Measurements from ENCODE around the gene TFG. TPM values are rescaled to one million over a fixed set of nuclear protein-coding genes. Genes with fewer than 3 reads are reported as not detected.

The TFG gene
- total RNA-seq (2012; rRNA removed) = 47.7 and 69.7 TPM in 2 replicates
- 129 and 165 TPM in 2 replicates for polyA plus RNA-seq (2012; rRNA removed)
- polyA plus RNA-seq (2012; cell fraction: cytosol; rRNA removed) = 57.2 and 127 TPM in 2 replicates
- polyA plus RNA-seq (2012; cell fraction: nucleus; rRNA removed; ENCODE audit: low replicate concordance) = 101 and 131 TPM in 2 replicates
- percentile 96 among the genes with signal in this experiment for Bru-seq, nascent RNA
- percentile 86 among the genes with signal in this experiment for BruChase-seq, experiment 1, labeled RNA remaining after a 6-hour chase
- BruChase-seq, experiment 2, labeled RNA remaining after a 2-hour chase = percentile 88 among the genes with signal in this experiment
- long read RNA-seq, transcript TFG-201 (8 exons, 1,978 nt) = major isoform, 176 of 270 reads
- long read RNA-seq, transcript TFG-204 (8 exons, 1,783 nt) = minor isoform, 42 of 270 reads
- long read RNA-seq, transcript TFG-208 (8 exons, 1,696 nt) = minor isoform, 6 of 270 reads
- long read RNA-seq, partial matches to known transcripts = 25 of 270 reads
- long read RNA-seq, other reads (novel, unspliced or antisense) = 19 of 270 reads

- H3K9me1 ChIP-seq (ENCODE audit: insufficient read depth, low read length) = no peaks in the 10 kb centered on the region; the same call in 1 of the 2 replicates
- peak within 1 kb of the TSS; percentile 91 to 96 for H4K8ac ChIP-seq (ENCODE audit: low read depth in 2 of 2, low read length in 2 of 2)
- peak within 1 kb of the TSS; percentile 91 for H3K9ac ChIP-seq (ENCODE audit: low read depth, low read length)
- H3K56ac ChIP-seq (ENCODE audit: extremely low read depth, insufficient read depth, low read length) = peak within 1 kb of the TSS; percentile 80
- peak within 1 kb of the TSS; percentile 96 for H2AK9ac ChIP-seq (replicated peaks; ENCODE audit: low read depth, low read length, poor library complexity)
- H4K5ac ChIP-seq (ENCODE audit: low read depth, low read length) = peak within 1 kb of the TSS; percentile 82
- intact Hi-C loops (cut with micrococcal nuclease) (no loop called here), dilution Hi-C loops (cut with HindIII; ENCODE audit: low sequenced_read_pairs, unreplicated experiment) (no loop called here), in situ Hi-C loops (cut with MboI; ENCODE audit: low sequenced_read_pairs) (no loop called here)
- no TSS peak for BruUV-seq (replicated peaks)
- no peaks in the 10 kb centered on the region for H3K9me3 ChIP-seq (ENCODE audit: control insufficient read depth, insufficient read depth, low read length)
- H4K91ac ChIP-seq (ENCODE audit: insufficient read depth, low read depth, low read length) = peak within 1 kb of the TSS; percentile 47
- peak within 1 kb of the TSS; percentile 92 for H3K27ac ChIP-seq (ENCODE audit: insufficient read depth, low read length)
- peak within 1 kb of the TSS; percentile 83 for H3K4ac ChIP-seq (ENCODE audit: low read depth, low read length)
- H2AFZ ChIP-seq (replicated peaks; ENCODE audit: low read length, poor library complexity) = peak within 1 kb of the TSS; percentile 88
- POLR2A ChIA-PET (ENCODE audit: unreplicated experiment) = interaction anchor here (0.6 kb wide), 3 partner anchors 217 to 1473 kb away, joined by 3 read pairs; partner anchors contain the start of gene TMEM45A
- CTCF ChIA-PET = no interaction called here
- H2BK15ac ChIP-seq (ENCODE audit: low read depth, low read length) = peak within 1 kb of the TSS; percentile 8; the same call in 1 of the 3 replicates
- 1% methylated on average over 15 of the region's 76 CpGs; no CpG with 5 or more reads in 1 of the 2 experiments for WGBS, 2 experiments (ENCODE audit: extremely low coverage in 2 of 2, insufficient read length in 1 of 2)
- peak within 1 kb of the TSS; percentile 84 for H2BK5ac ChIP-seq (ENCODE audit: low read depth, low read length, poor library complexity, severe bottlenecking)
- peak within 1 kb of the TSS; percentile 93 for H3K23ac ChIP-seq (ENCODE audit: low read depth, low read length)
- peaks cover 0 to 18% of the 10 kb centered on the region in 2 experiments; a peak in 2 of 4 replicates for H3K79me1 ChIP-seq (ENCODE audit: low read depth in 1 of 2, low read length in 2 of 2)
- H4K20me1 ChIP-seq (ENCODE audit: insufficient read depth, low read length) = peaks cover 43% of the 10 kb centered on the region
- ATAC-seq (ENCODE audit: low read depth) (peak; percentile 97), DNase-seq (peak; percentile 99)
- peak within 1 kb of the TSS; percentile 28 for H2BK120ac ChIP-seq (ENCODE audit: low read depth, low read length)
- H3K4me1 ChIP-seq (ENCODE audit: control insufficient read depth, insufficient read depth, low read length) = no peaks in the 10 kb centered on the region; the same call in 1 of the 2 replicates
- H2AK5ac ChIP-seq (ENCODE audit: low read depth, low read length) = peak within 1 kb of the TSS; percentile 86
- peak within 1 kb of the TSS; percentile 97 for H3K4me2 ChIP-seq (ENCODE audit: low read depth, low read length)
- H3K14ac ChIP-seq (replicated peaks; ENCODE audit: low read depth, low read length) = peak within 1 kb of the TSS; percentile 83
- no peaks in the 10 kb centered on the region for H3K27me3 ChIP-seq (ENCODE audit: control insufficient read depth, insufficient read depth, low read length)
- peak within 1 kb of the TSS; percentile 98 for H3K4me3 ChIP-seq (ENCODE audit: insufficient read depth, low read depth, low read length)
- no peak within 1 kb of the TSS for H2BK20ac ChIP-seq (ENCODE audit: low read depth, low read length)
- peak within 1 kb of the TSS; percentile 46 for H3K18ac ChIP-seq (ENCODE audit: low read depth, low read length)
- peaks cover 6% of the 10 kb centered on the region; the same call in 1 of the 2 replicates for H3K36me3 ChIP-seq (ENCODE audit: control insufficient read depth, insufficient read depth, low read length)
- TF ChIP-seq, protein P1, sequence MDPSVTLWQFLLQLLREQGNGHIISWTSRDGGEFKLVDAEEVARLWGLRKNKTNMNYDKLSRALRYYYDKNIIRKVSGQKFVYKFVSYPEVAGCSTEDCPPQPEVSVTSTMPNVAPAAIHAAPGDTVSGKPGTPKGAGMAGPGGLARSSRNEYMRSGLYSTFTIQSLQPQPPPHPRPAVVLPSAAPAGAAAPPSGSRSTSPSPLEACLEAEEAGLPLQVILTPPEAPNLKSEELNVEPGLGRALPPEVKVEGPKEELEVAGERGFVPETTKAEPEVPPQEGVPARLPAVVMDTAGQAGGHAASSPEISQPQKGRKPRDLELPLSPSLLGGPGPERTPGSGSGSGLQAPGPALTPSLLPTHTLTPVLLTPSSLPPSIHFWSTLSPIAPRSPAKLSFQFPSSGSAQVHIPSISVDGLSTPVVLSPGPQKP (IDR thresholded peaks at IDR 0.05; ENCODE audit: borderline replicate concordance, low read depth, low read length) = no peak
- TF ChIP-seq, protein P2, sequence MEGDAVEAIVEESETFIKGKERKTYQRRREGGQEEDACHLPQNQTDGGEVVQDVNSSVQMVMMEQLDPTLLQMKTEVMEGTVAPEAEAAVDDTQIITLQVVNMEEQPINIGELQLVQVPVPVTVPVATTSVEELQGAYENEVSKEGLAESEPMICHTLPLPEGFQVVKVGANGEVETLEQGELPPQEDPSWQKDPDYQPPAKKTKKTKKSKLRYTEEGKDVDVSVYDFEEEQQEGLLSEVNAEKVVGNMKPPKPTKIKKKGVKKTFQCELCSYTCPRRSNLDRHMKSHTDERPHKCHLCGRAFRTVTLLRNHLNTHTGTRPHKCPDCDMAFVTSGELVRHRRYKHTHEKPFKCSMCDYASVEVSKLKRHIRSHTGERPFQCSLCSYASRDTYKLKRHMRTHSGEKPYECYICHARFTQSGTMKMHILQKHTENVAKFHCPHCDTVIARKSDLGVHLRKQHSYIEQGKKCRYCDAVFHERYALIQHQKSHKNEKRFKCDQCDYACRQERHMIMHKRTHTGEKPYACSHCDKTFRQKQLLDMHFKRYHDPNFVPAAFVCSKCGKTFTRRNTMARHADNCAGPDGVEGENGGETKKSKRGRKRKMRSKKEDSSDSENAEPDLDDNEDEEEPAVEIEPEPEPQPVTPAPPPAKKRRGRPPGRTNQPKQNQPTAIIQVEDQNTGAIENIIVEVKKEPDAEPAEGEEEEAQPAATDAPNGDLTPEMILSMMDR (conservative IDR thresholded peaks at IDR 0.05; ENCODE audit: low read depth, low read length) = no peak
- TF ChIP-seq RCOR1 (IDR thresholded peaks at IDR 0.05; ENCODE audit: insufficient replicate concordance, low read length) = no peak
- peak; percentile 70; the same call in 1 of the 2 replicates for TF ChIP-seq MAZ (IDR thresholded peaks at IDR 0.05; ENCODE audit: borderline replicate concordance, low read depth, low read length)
- TF ChIP-seq RAD21 (IDR thresholded peaks at IDR 0.05; ENCODE audit: low read length) = no peak
- TF ChIP-seq MXI1 (IDR thresholded peaks at IDR 0.05; ENCODE audit: borderline replicate concordance, low read depth, low read length) = peak; percentile 69; the same call in 1 of the 2 replicates
- TF ChIP-seq NFE2L2 (IDR thresholded peaks at IDR 0.05; ENCODE audit: low read depth, low read length) = 0 out of 2 replicates have a peak, but pooled peaks have one; percentile 1
- TF ChIP-seq FOS (IDR thresholded peaks at IDR 0.05; ENCODE audit: low read depth, low read length) = no peak
- peak; percentile 69 for TF ChIP-seq BHLHE40 (IDR thresholded peaks at IDR 0.05; ENCODE audit: low read depth, low read length)
- TF ChIP-seq CHD1 (IDR thresholded peaks at IDR 0.05; ENCODE audit: low read depth, low read length) = no peak
Measured at GRCh38 chr3:100708989-100709841, at the start of gene TFG. Gene TFG, plus strand, starts transcription at chr3:100709494. Its CDS starts 4,192 bp downstream, at chr3:100713686.

Measured in IMR-90 (cell line).